Fibroblast of the aortic adventitia (primary cell): ENCODE data around the gene FKBP1A. TPM values are rescaled to one million over a fixed set of nuclear protein-coding genes. Genes with fewer than 3 reads are reported as not detected.
A peak's percentile ranks its signal among the peaks of the same experiment; 100 is the strongest.

Source experiments
- DNase-seq: peaks from one replicate; pipeline ENCODE4 v3.0.0-alpha.2; 2010; ENCODE audit warnings: low read depth
- H3K4me3 ChIP-seq: 2 replicates; pipeline ENCODE4 v1.5.1; 2011; ENCODE audit warnings: low read depth, mild to moderate bottlenecking, control low read depth, low read length, moderate library complexity
- CTCF ChIP-seq: IDR thresholded peaks from 2 replicates; pipeline ENCODE4 v1.5.1; 2011; ENCODE audit warnings: mild to moderate bottlenecking, low read length, control low read depth, inconsistent platforms; ENCODE audit not compliant: insufficient read depth
- total RNA-seq: library from RNA; depleted of rRNA; stranded (reverse); fragments of >200 nt; gene quantifications from 2 replicates; pipeline ENCODE4 v1.2.3, GENCODE V29; 2012; ENCODE audit warnings: low replicate concordance

FKBP1A gene
- total RNA-seq: 39.3 and 200 TPM in 2 replicates

GRCh38 chr20:1392693-1393506 is at the start of gene FKBP1A:
Gene FKBP1A (minus strand): TSS chr20:1393054. CDS start chr20:1392998, 56 bp downstream.
- peak within 1 kb of the TSS; percentile 88 for H3K4me3 ChIP-seq
- DNase-seq: peak; percentile 83
- TF ChIP-seq CTCF: no peak

- no peak overlapping the region for H3K4me3 ChIP-seq
- DNase-seq: no peak
- no peak for TF ChIP-seq CTCF
Observed at GRCh38 chr20:1442304-1442703, 49.5 kb upstream of the FKBP1A start.

- no peak overlapping the region for H3K4me3 ChIP-seq
- no peak for TF ChIP-seq CTCF
- no peak for DNase-seq
Observed at GRCh38 chr20:1441133-1441532, 48.3 kb upstream of the FKBP1A start.

- peak; percentile 32 for TF ChIP-seq CTCF
- no peak overlapping the region for H3K4me3 ChIP-seq
- DNase-seq: no peak
Observed at GRCh38 chr20:1440024-1440423, 47.2 kb upstream of the FKBP1A start.

- no peak for TF ChIP-seq CTCF
- no peak overlapping the region for H3K4me3 ChIP-seq
- no peak for DNase-seq
Observed at GRCh38 chr20:1438361-1438760, 45.5 kb upstream of the FKBP1A start.

GRCh38 chr20:1437235-1437904 is 44.5 kb upstream of the FKBP1A start:
- H3K4me3 ChIP-seq: no peak overlapping the region
- TF ChIP-seq CTCF: peak; percentile 88
- peak; percentile 84 for DNase-seq
